OCI-LY3 (cell line): ENCODE results near the gene TBC1D4.

ENCODE experiments used
- H2AFZ ChIP-seq: fragments of 200-600, 300-600 bp; shearing (Covaris generic); 2 replicates; pipeline ENCODE4 v1.6.0; 2014; ENCODE audit warnings: antibody characterized with exemption, low read depth, low read length
- H3K27ac ChIP-seq: fragments of 200-600, 300-600 bp; sonication (generic); 2 replicates; pipeline ENCODE4 v1.5.1; 2014; ENCODE audit warnings: mild to moderate bottlenecking, low read length, moderate library complexity, mixed read lengths
- H3K27me3 ChIP-seq: fragments of 200-600, 300-600 bp; sonication (generic); 2 replicates; pipeline ENCODE4 v1.6.1; 2014; ENCODE audit warnings: low read depth, low read length, mixed read lengths
- H3K36me3 ChIP-seq: fragments of 200-600, 300-600 bp; sonication (generic); replicated peaks from 2 replicates; pipeline ENCODE3; 2014; ENCODE audit warnings: low read depth, low read length, mixed read lengths
- H3K4me1 ChIP-seq: fragments of 300-600, 200-600 bp; sonication (generic); 2 replicates; pipeline ENCODE4 v1.6.1; 2014; ENCODE audit warnings: low read length, mixed read lengths
- H3K4me2 ChIP-seq: fragments of 200-600, 300-600 bp; sonication (generic); 2 replicates; pipeline ENCODE4 v1.6.1; 2014; ENCODE audit warnings: low read length, mixed read lengths
- H3K4me3 ChIP-seq: fragments of 300-600, 200-600 bp; sonication (generic); 2 replicates; pipeline ENCODE4 v1.5.1; 2014; ENCODE audit warnings: antibody characterized with exemption, mild to moderate bottlenecking, low read length, moderate library complexity
- H3K79me2 ChIP-seq: fragments of 300-600, 200-600 bp; shearing (Covaris generic); 2 replicates; pipeline ENCODE4 v1.6.1; 2014; ENCODE audit warnings: mild to moderate bottlenecking, low read length, mixed read lengths
- H3K9ac ChIP-seq: fragments of 300-600, 200-600 bp; shearing (Covaris generic); 2 replicates; pipeline ENCODE4 v1.6.0; 2014; ENCODE audit warnings: mild to moderate bottlenecking, low read length, moderate library complexity
- H3K9me3 ChIP-seq: fragments of 200-600, 300-600 bp; shearing (Covaris generic); 2 replicates; pipeline ENCODE4 v1.6.1; 2014; ENCODE audit warnings: low read length, mixed read lengths; ENCODE audit not compliant: insufficient read depth
- H4K20me1 ChIP-seq: fragments of 200-600, 300-600 bp; sonication (generic); 2 replicates; pipeline ENCODE4 v1.6.1; 2016; ENCODE audit warnings: low read length, mixed read lengths; ENCODE audit not compliant: insufficient read depth
- CTCF ChIP-seq: fragments of 200-600, 300-600 bp; sonication (generic); IDR thresholded peaks from 2 replicates; pipeline ENCODE4 v1.5.1; 2014; ENCODE audit warnings: antibody characterized with exemption, low read length, low read depth
- EZH2phosphoT487 ChIP-seq: fragments of 200-600 bp; shearing (Covaris generic); IDR thresholded peaks from 2 replicates; pipeline ENCODE4 v1.6.1; 2018; ENCODE audit warnings: antibody characterized with exemption, mixed run types, low read depth

Gene TBC1D4

GRCh38 chr13:75347457-75347856 lies 134.5 kb downstream of the TBC1D4 start:
- Histone ChIP-seq H3K9ac (no peak overlapping the region), H3K4me1 (no peaks in the 10 kb centered on the region), H3K79me2 (no peaks in the 10 kb centered on the region), H3K36me3 (no peaks in the 10 kb centered on the region), H3K9me3 (0 out of 2 replicates have a peak, but pooled peaks cover 3% of the 10 kb centered on the region), H2AFZ (no peak overlapping the region), H3K4me3 (no peak overlapping the region), H3K4me2 (no peak overlapping the region), H3K27me3 (no peaks in the 10 kb centered on the region), H4K20me1 (no peaks in the 10 kb centered on the region), H3K27ac (no peak overlapping the region)
- TF ChIP-seq EZH2phosphoT487 (no peak), CTCF (no peak)

- Histone ChIP-seq H3K79me2 (no peaks in the 10 kb centered on the region), H3K4me3 (no peak overlapping the region), H3K36me3 (no peaks in the 10 kb centered on the region), H3K4me2 (no peak overlapping the region), H4K20me1 (no peaks in the 10 kb centered on the region), H3K4me1 (peaks cover 16% of the 10 kb centered on the region), H3K9me3 (no peaks in the 10 kb centered on the region), H3K27me3 (no peaks in the 10 kb centered on the region), H3K9ac (no peak overlapping the region), H3K27ac (no peak overlapping the region), H2AFZ (no peak overlapping the region)
- TF ChIP-seq EZH2phosphoT487 (no peak), CTCF (no peak)
Measured at GRCh38 chr13:75345193-75345592, 136.8 kb downstream of the TBC1D4 start.

DNA sequence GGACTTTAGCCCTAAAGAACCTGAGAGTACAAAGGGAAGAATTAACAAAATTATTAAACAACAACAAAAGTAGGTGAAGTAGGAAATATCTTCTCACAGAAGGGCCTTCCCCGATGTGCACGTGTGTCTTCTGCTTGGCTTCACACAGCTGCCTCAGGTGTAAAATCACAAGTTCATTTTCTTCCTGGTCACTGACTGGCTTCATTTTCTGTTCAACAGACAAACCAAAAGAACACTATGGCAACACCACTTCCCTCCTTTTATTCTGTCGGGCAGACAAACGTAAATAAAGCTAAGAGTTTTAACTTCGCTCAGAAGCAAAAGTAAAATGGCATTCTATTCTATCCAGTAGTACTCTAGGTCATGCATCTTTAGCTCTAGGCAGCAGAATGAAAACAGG lies 140.9 kb downstream of the TBC1D4 start:
- Histone ChIP-seq H3K4me1 (peaks cover 16% of the 10 kb centered on the region), H3K27ac (peak overlapping the region; percentile 58), H2AFZ (peak overlapping the region; percentile 24), H4K20me1 (no peaks in the 10 kb centered on the region), H3K4me3 (peak overlapping the region; percentile 42), H3K36me3 (no peaks in the 10 kb centered on the region), H3K79me2 (no peaks in the 10 kb centered on the region), H3K27me3 (no peaks in the 10 kb centered on the region), H3K9ac (peak overlapping the region; percentile 13; the same call in 1 of the 2 replicates), H3K4me2 (peak overlapping the region; percentile 65), H3K9me3 (no peaks in the 10 kb centered on the region)
- no peak for TF ChIP-seq EZH2phosphoT487
- no peak for TF ChIP-seq CTCF

GRCh38 chr13:75339635-75340374 lies 142.2 kb downstream of the TBC1D4 start:
- Histone ChIP-seq H3K4me3 (no peak overlapping the region), H3K9me3 (no peaks in the 10 kb centered on the region), H3K27ac (no peak overlapping the region), H2AFZ (no peak overlapping the region), H3K27me3 (no peaks in the 10 kb centered on the region), H4K20me1 (no peaks in the 10 kb centered on the region), H3K9ac (no peak overlapping the region), H3K4me2 (no peak overlapping the region), H3K36me3 (no peaks in the 10 kb centered on the region), H3K4me1 (peaks cover 16% of the 10 kb centered on the region), H3K79me2 (no peaks in the 10 kb centered on the region)
- TF ChIP-seq EZH2phosphoT487 = no peak
- TF ChIP-seq CTCF = no peak
